Liver (tissue), 3 donors: ENCODE data around the gene RGL2.

Experiments
- CTCF ChIP-seq: fragments of 150-350 bp; IDR thresholded peaks from 2 replicates; pipeline ENCODE4 v1.5.1; 2017; ENCODE audit warnings: improper control_type of control experiment, low read depth, low read length; ENCODE audit not compliant: missing input control
- GABPA ChIP-seq, 2 donors: IDR thresholded peaks in 1 of 2; conservative IDR thresholded peaks in 1 of 2; 2 replicates each; pipeline ENCODE4 v1.6.1; 2016; ENCODE audit warnings: antibody characterized with exemption in 2 of 2, mild to moderate bottlenecking in 1 of 2, moderate library complexity in 1 of 2
- donor health status: healthy.
- donor health status: healthy.

- TF ChIP-seq GABPA (IDR thresholded peaks at IDR 0.05 in 1 of 2, conservative IDR thresholded peaks at IDR 0.05 in 1 of 2) (no peak), CTCF (peak; percentile 4)
These were observed 15.8 kb upstream of the RGL2 start for GRCh38 chr6:33314515-33314942.
